Ramos (cell line): ENCODE measurements around the gene S100A1.
"Not testable (repeated sequence)": the region's sequence is repeated elsewhere in the genome, so short reads cannot be mapped to it uniquely, and the experiment has no call there.

Experiments
- in situ Hi-C: fragments of 300-500 bp; cut with MboI; formaldehyde crosslinking; loops from one replicate; pipeline ENCODE4 v1.14.3; 2022; ENCODE audit warnings: low sequenced_read_pairs; ENCODE audit not compliant: unreplicated experiment

Gene S100A1

DNA sequence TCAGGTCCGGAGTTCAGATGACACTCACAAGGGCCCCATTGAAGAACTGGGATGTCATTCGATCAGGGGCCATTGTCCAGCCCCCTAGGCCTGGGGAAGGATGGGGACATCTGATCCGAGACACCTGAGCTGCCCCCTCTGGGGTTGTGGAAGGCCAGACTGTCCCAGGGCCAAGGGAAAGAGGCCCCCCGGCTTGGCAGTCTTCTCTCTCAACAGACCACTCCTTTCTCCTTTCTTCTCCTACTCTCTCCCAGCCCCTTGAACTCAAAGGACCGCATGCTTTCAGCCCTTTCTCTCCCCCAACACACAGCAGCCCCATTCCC is 1.1 kb downstream of the S100A1 start:
- in situ Hi-C loops = no loop called here

DNA sequence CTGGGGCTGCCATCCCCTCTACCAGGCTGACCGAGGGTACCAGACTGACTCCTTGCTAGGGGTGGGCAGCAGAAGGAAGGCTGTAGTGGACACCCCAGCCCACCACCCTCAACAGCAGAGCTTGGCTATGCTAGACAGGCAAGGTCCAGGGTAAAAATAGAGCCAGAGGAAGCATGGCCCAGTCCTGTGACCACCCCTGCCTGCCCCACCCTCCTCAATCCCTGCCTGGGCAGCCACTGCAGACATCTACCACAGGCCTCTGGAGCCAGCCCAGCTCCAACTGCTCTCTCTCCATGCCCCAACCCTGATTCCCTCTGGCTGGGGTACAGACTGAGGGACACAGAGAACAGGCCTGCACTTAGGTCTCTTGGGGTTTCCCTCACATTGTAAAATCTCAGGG is 1.7 kb downstream of the S100A1 start:
- in situ Hi-C loops = no loop called here

DNA sequence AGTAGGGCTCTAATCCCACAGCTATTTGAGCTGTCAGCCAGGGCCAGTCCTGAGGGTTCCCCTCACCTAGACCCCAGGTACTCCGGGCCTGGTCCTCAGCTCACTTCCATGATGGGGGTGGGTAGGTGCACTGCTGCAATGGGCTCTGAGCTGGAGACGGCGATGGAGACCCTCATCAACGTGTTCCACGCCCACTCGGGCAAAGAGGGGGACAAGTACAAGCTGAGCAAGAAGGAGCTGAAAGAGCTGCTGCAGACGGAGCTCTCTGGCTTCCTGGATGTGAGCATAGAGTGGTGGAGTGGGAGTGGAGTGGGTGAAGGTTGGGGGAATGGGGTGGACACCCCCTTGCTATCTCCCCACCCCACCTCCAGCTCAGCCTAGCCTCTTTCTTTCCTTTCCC is 2.1 kb downstream of the S100A1 start:
- in situ Hi-C loops = no loop called here

DNA sequence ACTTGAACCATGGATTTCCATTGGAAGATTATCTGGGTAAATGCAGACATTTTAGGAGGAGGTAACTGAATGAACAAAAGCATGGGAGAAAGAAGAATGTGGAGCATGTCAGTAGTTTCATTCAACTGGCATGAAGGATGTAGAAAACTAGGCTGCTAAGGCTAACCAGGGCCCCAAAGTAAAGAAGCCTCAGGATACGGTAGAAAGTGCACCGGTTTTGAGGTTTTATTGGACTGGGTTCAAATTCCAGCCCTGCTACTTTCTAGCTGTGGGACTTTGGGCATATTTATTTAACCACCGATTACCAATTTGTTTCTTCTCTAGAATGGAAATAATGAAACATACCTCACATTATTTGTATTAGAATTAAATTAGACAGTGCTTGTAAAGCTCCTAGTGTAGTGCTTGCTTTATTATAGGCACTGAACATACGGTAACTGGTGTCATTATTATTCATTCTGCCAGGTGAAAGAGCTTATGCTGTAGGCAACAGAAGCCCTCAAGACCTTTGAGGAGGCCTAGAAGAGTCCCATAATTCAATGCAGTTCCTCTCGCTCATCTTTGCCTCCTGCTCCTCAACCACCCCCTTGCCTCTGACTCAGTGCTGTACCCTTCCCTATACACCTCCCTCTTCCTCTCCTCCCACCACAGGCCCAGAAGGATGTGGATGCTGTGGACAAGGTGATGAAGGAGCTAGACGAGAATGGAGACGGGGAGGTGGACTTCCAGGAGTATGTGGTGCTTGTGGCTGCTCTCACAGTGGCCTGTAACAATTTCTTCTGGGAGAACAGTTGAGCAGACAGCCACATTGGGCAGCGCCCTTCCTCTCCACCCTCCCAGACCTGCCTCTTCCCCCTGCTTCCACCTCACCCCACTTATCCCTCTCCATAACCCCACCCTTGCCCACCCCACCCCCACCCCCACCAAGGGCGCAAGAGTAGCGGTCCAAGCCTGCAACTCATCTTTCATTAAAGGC is 3.1 kb downstream of the S100A1 start:
- in situ Hi-C loops = no loop called here

DNA sequence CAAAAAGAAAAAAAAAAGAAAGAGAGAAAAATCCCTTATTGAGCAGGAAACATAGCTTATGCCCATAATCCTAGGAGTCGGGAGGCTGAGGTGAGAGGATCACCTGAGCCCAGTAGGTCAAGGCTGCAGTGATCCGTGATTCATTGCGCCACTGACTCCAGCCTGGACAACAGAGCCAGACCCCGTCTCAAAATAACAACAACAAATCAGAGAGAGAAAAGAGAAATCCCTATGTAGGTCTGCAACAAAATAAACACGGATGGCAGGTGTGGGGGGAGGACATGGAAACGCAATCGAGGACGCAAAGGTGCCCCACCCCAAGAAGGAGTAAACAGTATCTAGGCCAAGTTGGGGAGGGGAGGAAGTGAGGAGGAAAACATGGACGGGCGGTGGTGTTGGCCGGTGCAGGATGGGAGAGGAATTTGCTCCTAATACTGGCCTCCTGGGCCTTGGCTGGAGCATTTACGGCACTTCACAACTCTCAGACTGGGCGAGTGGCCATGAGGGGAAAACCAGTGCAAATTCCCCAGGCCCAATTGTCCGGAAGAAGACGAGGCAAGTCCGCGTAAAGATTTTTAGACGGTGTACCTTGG is 5.0 kb downstream of the S100A1 start:
- in situ Hi-C loops = no loop called here

DNA sequence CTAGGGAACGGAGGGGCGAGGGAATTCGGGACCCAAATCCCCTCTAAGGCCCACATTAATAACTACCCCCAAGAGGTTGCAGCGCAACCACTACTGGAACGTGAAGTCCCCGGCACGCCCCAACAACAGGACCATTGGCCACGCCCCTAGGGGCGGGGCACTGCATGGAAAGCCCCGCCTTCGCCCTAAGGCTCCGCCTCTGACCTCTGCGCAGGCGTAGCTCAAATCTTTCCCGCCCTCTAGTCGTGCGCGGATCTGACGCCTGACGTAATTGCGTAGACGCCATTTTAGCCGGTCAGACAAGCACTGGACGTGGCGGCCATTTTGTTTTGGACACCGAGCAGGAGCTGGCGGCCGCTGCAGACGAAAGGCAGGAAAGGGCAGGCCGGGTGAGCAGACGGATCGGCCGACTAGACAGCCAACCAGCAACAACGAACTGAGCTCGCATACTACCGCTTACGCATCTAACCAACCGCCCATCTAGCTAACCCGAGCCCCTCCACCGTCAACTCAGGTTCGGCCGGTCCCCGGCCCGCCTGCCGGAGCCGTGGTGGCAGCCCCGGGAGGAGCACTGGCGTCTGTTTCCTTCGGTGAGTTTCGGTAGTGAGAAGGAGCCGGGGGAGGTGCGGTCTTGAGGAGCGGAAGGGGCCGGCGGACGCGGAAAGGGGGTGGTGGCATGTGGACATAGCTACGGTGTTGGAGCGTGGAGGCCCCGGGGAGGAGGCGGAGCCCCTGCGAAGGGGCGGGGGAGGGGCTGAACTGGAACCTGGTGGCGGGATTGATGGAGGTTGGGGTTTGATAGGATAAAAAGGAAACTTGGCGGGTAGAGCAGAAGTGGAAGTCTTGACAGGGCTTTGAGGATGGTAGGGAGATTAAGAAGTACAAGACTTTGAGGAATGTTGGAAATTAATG is 5.8 kb downstream of the S100A1 start, which contains the start of gene CHTOP:
Gene CHTOP (plus strand): TSS at position 313 of the 912 bp plus-strand sequence. CDS start 2,523 bp downstream, outside the sequence.
- in situ Hi-C loops = no loop called here

DNA sequence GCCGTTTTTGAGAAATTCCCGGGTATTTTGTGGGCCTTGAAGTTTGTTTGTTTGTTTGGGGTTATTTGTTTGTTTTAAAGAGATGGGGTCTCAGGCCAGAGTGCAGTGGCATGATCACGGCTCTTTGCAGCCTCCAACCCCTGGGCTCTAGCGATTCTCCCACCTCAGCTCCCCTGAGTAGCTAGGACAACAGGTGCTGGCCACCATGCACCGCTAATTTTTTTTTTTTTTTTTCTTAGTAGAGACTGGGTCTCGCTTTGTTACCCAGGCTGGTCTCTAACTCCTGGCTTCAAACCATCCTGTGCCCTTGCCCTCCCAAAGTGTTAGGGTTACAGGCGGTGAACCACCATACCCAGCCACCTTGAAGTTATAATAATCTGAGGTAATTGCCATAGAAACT is 7.6 kb downstream of the S100A1 start:
- in situ Hi-C loops = no loop called here

GRCh38 chr1:153636312-153636711 is 8.1 kb downstream of the S100A1 start:
- in situ Hi-C loops = no loop called here

DNA sequence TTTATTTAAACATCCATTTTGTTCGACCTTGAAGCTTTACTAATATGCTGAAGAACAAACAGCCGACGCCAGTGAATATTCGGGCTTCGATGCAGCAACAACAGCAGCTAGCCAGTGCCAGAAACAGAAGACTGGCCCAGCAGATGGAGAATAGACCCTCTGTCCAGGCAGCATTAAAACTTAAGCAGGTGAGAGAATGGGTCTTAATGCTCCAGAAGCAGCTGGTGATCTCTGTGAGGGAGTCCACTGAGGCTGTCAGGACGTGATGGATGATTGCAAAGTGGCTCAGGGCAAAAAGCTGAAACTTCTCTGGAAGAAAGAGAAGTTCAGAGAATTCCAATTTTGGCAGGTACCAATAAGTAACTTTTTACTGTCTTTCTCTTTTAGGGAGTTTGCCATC is 10.0 kb downstream of the S100A1 start:
- in situ Hi-C loops = no loop called here

GRCh38 chr1:153639280-153639679 is 11.0 kb downstream of the S100A1 start:
- in situ Hi-C loops = no loop called here

GRCh38 chr1:153640213-153640612 is 12.0 kb downstream of the S100A1 start:
- in situ Hi-C loops = not testable (repeated sequence)

DNA sequence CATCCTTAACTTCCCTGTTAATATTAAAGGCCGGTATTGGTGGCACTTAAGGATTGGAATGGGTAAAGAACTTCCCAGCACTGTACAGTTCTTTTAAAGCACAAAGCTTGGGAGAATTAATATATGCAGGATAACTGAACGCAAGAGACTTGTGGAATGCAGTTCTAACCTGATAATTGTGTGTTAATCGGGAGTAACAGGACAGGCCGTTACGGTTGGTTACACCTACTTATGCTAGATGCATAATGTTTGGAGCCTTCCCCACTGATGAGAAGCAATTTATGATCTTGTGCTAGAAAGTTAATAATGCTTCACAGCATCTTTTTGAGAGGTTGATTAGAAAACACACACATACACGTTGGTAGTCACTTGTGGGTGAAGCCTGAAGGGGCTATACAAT is 12.6 kb downstream of the S100A1 start:
- in situ Hi-C loops = no loop called here

- in situ Hi-C loops = no loop called here
Measured at GRCh38 chr1:153642161-153642560, 13.9 kb downstream of the S100A1 start.

DNA sequence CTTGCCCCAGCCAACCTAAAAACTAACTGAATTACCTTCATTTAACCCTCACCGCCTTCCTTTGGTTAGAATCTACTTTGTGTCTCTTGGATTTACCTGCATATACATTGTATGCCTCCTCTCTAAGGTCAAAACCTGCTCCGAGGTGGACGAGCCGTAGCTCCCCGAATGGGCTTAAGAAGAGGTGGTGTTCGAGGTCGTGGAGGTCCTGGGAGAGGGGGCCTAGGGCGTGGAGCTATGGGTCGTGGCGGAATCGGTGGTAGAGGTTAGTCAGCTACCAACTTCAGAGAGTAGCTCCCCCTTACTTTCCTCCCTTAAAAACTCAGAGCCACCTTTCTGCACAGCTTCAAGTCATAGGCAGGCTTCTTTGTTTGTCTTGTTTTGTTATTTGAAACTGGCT is 14.9 kb downstream of the S100A1 start:
- in situ Hi-C loops = no loop called here

DNA sequence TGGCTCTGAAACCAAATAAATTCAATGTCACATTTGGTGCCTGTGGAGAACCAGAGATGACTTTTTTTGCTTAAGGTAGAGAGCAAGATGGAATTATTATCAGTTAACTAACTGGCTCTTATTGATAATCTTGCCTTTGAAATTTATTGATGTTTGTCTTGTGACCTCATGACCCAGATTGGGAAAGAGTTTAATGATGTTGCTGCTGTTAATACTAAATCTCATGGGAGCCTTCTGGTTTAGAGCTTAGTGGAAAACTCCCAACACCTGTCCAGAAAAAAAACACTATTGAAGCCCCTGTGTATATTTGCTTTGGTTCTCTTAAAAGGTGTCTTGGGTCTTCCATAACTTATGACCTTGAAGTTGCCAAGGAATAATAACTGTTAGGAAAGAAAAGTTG is 15.6 kb downstream of the S100A1 start:
- in situ Hi-C loops = no loop called here

DNA sequence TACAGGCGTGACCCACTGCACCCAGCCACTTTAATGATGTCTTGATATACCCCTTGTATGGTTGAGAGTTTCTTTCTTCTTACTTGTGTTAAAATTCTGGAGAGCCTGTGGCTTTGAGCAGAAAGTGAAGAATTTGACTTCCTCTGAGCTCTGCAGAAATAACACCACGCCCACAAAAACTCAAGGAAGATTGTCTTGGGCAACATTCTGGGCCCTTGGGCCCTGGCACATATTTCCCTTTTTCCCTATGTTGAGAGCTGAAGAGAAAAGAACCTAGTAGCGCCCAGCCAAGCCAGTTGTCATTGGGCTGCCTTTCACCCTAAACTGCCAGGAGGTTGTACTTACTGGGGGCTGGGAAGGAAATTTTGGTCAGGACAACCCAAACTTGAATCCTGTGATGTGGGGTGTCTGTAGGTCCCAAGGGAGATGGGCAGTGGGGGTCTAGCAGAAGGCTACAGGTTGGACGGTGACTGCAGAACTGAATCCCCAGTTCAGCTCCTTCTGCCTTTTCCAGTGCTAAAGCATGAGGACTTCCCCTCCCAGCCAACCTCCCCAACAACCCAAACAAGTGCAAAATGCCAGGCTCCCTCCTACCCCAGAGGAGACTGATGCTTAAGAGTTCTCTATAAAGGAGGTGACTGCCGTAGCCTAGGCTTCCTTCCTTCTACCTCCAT is 18.6 kb downstream of the S100A1 start:
- in situ Hi-C loops = no loop called here

DNA sequence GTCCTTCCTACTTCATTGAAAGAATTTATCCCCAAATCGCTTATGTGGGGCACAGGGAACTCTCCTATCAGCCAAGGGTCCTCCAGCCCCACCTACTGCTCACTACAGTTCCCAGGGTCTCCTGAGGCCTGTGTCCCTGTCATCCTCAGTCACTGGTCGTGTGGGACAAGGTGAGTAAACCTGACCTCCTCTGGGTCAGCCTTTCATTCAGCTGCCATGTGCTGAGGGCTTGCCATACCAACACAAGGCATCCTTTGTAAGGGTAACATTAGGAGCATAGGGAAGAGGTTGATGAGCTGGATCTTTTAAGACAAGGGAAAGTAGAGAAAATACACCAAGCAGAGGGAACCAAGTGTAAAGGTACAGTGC is 19.1 kb downstream of the S100A1 start:
- in situ Hi-C loops = no loop called here

- in situ Hi-C loops = no loop called here
Measured at GRCh38 chr1:153648000-153648643, 19.9 kb downstream of the S100A1 start.

GRCh38 chr1:153649137-153649862 is 21.1 kb downstream of the S100A1 start:
- in situ Hi-C loops = no loop called here
